ENCODE data around the gene AK1. TPM values are rescaled to one million over a fixed set of nuclear protein-coding genes. Genes with fewer than 3 reads are reported as not detected.
A peak's percentile ranks its signal among the peaks of the same experiment; 100 is the strongest.

Gene AK1
- total and polyA plus RNA-seq, 2 of the 13 experiments (the other 11 are each of a cell fraction or from before 2014, with no cell fraction given), result 19.1 to 32.8 TPM

GRCh38 chr9:127898433-127899127 is 21.1 kb upstream of the AK1 start (continued):
- TF ChIP-seq, protein P1, sequence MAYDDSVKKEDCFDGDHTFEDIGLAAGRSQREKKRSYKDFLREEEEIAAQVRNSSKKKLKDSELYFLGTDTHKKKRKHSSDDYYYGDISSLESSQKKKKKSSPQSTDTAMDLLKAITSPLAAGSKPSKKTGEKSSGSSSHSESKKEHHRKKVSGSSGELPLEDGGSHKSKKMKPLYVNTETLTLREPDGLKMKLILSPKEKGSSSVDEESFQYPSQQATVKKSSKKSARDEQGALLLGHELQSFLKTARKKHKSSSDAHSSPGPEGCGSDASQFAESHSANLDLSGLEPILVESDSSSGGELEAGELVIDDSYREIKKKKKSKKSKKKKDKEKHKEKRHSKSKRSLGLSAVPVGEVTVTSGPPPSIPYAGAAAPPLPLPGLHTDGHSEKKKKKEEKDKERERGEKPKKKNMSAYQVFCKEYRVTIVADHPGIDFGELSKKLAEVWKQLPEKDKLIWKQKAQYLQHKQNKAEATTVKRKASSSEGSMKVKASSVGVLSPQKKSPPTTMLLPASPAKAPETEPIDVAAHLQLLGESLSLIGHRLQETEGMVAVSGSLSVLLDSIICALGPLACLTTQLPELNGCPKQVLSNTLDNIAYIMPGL (CRISPR knock-in tag; IDR thresholded peaks at IDR 0.05; ENCODE audit: borderline replicate concordance in 1 of 2, low read depth in 1 of 2), result peak in 1 of 2 experiments; percentile 12; a peak in 1 of 4 replicates
- peak; percentile 31; the same call in 1 of the 2 replicates for TF ChIP-seq TAF1 (CRISPR knock-in tag; IDR thresholded peaks at IDR 0.05)
- no peak for TF ChIP-seq FOXA1 (IDR thresholded peaks at IDR 0.05)
- peak; percentile 50; the same call in 1 of the 2 replicates for TF ChIP-seq FOXA1 (CRISPR knock-in tag; IDR thresholded peaks at IDR 0.05)
- no peak for TF ChIP-seq SIX4 (CRISPR knock-in tag; IDR thresholded peaks at IDR 0.05)
- TF ChIP-seq, protein P2, sequence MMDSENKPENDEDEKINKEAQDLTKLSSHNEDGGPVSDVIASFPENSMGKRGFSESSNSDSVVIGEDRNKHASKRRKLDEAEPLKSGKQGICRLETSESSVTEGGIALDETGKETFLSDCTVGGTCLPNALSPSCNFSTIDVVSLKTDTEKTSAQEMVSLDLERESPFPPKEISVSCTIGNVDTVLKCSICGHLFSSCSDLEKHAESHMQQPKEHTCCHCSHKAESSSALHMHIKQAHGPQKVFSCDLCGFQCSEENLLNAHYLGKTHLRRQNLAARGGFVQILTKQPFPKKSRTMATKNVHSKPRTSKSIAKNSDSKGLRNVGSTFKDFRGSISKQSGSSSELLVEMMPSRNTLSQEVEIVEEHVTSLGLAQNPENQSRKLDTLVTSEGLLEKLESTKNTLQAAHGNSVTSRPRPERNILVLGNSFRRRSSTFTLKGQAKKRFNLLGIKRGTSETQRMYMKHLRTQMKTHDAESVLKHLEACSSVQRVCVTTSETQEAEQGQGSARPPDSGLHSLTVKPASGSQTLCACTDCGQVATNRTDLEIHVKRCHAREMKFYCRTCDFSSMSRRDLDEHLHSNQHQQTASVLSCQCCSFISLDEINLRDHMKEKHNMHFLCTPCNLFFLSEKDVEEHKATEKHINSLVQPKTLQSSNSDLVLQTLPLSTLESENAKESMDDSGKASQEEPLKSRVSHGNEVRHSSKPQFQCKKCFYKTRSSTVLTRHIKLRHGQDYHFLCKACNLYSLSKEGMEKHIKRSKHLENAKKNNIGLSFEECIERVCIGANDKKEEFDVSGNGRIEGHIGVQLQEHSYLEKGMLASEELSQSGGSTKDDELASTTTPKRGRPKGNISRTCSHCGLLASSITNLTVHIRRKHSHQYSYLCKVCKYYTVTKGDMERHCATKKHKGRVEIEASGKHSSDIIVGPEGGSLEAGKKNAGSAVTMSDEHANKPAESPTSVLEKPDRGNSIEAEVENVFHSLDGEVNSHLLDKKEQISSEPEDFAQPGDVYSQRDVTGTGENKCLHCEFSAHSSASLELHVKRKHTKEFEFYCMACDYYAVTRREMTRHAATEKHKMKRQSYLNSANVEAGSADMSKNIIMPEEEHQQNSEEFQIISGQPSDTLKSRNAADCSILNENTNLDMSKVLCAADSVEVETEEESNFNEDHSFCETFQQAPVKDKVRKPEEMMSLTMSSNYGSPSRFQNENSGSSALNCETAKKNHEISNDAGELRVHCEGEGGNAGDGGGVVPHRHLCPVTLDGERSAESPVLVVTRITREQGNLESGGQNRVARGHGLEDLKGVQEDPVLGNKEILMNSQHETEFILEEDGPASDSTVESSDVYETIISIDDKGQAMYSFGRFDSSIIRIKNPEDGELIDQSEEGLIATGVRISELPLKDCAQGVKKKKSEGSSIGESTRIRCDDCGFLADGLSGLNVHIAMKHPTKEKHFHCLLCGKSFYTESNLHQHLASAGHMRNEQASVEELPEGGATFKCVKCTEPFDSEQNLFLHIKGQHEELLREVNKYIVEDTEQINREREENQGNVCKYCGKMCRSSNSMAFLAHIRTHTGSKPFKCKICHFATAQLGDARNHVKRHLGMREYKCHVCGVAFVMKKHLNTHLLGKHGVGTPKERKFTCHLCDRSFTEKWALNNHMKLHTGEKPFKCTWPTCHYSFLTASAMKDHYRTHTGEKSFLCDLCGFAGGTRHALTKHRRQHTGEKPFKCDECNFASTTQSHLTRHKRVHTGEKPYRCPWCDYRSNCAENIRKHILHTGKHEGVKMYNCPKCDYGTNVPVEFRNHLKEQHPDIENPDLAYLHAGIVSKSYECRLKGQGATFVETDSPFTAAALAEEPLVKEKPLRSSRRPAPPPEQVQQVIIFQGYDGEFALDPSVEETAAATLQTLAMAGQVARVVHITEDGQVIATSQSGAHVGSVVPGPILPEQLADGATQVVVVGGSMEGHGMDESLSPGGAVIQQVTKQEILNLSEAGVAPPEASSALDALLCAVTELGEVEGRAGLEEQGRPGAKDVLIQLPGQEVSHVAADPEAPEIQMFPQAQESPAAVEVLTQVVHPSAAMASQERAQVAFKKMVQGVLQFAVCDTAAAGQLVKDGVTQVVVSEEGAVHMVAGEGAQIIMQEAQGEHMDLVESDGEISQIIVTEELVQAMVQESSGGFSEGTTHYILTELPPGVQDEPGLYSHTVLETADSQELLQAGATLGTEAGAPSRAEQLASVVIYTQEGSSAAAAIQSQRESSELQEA (CRISPR knock-in tag; IDR thresholded peaks at IDR 0.05; ENCODE audit: not compliant biosample characterization), result no peak
- TF ChIP-seq ZNF629 (CRISPR knock-in tag; conservative IDR thresholded peaks at IDR 0.05), result peak; percentile 100
- 0 out of 2 replicates have a peak, but pooled peaks have one; percentile 12 for TF ChIP-seq ZNF34 (CRISPR knock-in tag; IDR thresholded peaks at IDR 0.05; ENCODE audit: borderline replicate concordance)
- TF ChIP-seq ZNF121 (CRISPR knock-in tag; IDR thresholded peaks at IDR 0.05), result 0 out of 2 replicates have a peak, but pooled peaks have one; percentile 18
- no peak for TF ChIP-seq CHD2 (IDR thresholded peaks at IDR 0.05; ENCODE audit: low read depth, low read length)
- TF ChIP-seq ZFX (CRISPR knock-in tag; IDR thresholded peaks at IDR 0.05; ENCODE audit: low read depth), result peak; percentile 66; the same call in 1 of the 2 replicates
- no peak for TF ChIP-seq RORA (CRISPR knock-in tag; IDR thresholded peaks at IDR 0.05)
- 0 out of 2 replicates have a peak, but pooled peaks have one; percentile 21 for TF ChIP-seq TGIF2 (CRISPR knock-in tag; IDR thresholded peaks at IDR 0.05)
- TF ChIP-seq, protein P3, sequence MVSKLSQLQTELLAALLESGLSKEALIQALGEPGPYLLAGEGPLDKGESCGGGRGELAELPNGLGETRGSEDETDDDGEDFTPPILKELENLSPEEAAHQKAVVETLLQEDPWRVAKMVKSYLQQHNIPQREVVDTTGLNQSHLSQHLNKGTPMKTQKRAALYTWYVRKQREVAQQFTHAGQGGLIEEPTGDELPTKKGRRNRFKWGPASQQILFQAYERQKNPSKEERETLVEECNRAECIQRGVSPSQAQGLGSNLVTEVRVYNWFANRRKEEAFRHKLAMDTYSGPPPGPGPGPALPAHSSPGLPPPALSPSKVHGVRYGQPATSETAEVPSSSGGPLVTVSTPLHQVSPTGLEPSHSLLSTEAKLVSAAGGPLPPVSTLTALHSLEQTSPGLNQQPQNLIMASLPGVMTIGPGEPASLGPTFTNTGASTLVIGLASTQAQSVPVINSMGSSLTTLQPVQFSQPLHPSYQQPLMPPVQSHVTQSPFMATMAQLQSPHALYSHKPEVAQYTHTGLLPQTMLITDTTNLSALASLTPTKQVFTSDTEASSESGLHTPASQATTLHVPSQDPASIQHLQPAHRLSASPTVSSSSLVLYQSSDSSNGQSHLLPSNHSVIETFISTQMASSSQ (IDR thresholded peaks at IDR 0.05; ENCODE audit: low read depth), result no peak
- TF ChIP-seq, protein P3 (CRISPR knock-in tag; IDR thresholded peaks at IDR 0.05; ENCODE audit: borderline replicate concordance), result 0 out of 2 replicates have a peak, but pooled peaks have one; percentile 5

Measured in HepG2 (cell line).